Adrenal gland (tissue), 5 donors: ENCODE measurements around the gene FMO4.

Source experiments
- CTCF ChIP-seq, 6 experiments: fragments of 450-650 bp in 4 of 6; fragments of 200-600 bp in 2 of 6; sonication (generic) in 1 of 6; IDR thresholded peaks; 1 replicate in 5 of 6; 2 replicates in 1 of 6; pipeline versions ENCODE4 v1.5.1 to v1.8.0; 2016 to 2021; ENCODE audit warnings: antibody characterized with exemption in 6 of 6, mild to moderate bottlenecking in 2 of 6, moderate library complexity in 1 of 6
- POLR2A ChIP-seq, 2 donors: fragments of 450-650 bp; IDR thresholded peaks; one replicate each; pipeline ENCODE4 v1.6.1; 2017; ENCODE audit warnings: antibody characterized with exemption in 2 of 2, mild to moderate bottlenecking in 2 of 2, moderate library complexity in 1 of 2
- donor health status: DM: no; HTN: no; CAD: no.

DNA sequence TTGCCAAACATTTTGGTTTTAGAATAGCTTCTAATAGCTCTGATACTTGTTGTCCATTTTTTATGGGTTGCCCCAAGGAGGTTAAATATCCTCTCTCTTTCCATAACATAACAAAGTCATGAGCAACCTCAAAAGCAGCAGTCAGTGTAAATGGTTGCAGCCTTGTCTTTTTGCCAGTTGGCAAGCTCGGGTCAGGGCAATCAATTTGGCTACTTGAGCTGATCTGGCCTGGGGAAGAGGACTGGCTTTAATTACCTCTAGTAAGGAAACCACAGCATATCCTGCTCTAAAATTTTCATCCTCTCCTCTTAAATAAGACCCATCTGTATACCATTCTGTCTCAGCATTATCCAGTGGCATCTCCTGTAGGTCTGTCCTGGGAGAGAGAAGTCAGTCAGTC lies 21.2 kb upstream of the FMO4 start:
- no peak for TF ChIP-seq CTCF (IDR thresholded peaks at IDR 0.05)
- TF ChIP-seq POLR2A (IDR thresholded peaks at IDR 0.05): no peak
